IPS-18a (cell line): Measurements from ENCODE around the gene PRELID2.
"Not testable (repeated sequence)": the region's sequence is repeated elsewhere in the genome, so short reads cannot be mapped to it uniquely, and the experiment has no call there.

Experiments
- H3K27ac ChIP-seq: one replicate; pipeline ENCODE4 v1.5.1; 2013; ENCODE audit warnings: low read length
- H3K27me3 ChIP-seq: one replicate; pipeline ENCODE4 v1.6.1; 2013; ENCODE audit warnings: mild to moderate bottlenecking, low read length; ENCODE audit not compliant: control insufficient read depth, insufficient read depth
- H3K36me3 ChIP-seq: one replicate; pipeline ENCODE4 v1.6.1; 2013; ENCODE audit warnings: low read depth, low read length; ENCODE audit not compliant: control insufficient read depth
- H3K4me1 ChIP-seq: one replicate; pipeline ENCODE4 v1.6.1; 2013; ENCODE audit warnings: low read depth, low read length; ENCODE audit not compliant: control insufficient read depth
- H3K4me3 ChIP-seq: one replicate; pipeline ENCODE4 v1.5.1; 2013; ENCODE audit warnings: low read length
- H3K9ac ChIP-seq: one replicate; pipeline ENCODE4 v1.6.1; 2013; ENCODE audit warnings: mild to moderate bottlenecking, low read length, moderate library complexity
- H3K9me3 ChIP-seq: one replicate; pipeline ENCODE4 v1.6.1; 2013; ENCODE audit warnings: low read depth, low read length; ENCODE audit not compliant: control insufficient read depth

PRELID2 gene

DNA sequence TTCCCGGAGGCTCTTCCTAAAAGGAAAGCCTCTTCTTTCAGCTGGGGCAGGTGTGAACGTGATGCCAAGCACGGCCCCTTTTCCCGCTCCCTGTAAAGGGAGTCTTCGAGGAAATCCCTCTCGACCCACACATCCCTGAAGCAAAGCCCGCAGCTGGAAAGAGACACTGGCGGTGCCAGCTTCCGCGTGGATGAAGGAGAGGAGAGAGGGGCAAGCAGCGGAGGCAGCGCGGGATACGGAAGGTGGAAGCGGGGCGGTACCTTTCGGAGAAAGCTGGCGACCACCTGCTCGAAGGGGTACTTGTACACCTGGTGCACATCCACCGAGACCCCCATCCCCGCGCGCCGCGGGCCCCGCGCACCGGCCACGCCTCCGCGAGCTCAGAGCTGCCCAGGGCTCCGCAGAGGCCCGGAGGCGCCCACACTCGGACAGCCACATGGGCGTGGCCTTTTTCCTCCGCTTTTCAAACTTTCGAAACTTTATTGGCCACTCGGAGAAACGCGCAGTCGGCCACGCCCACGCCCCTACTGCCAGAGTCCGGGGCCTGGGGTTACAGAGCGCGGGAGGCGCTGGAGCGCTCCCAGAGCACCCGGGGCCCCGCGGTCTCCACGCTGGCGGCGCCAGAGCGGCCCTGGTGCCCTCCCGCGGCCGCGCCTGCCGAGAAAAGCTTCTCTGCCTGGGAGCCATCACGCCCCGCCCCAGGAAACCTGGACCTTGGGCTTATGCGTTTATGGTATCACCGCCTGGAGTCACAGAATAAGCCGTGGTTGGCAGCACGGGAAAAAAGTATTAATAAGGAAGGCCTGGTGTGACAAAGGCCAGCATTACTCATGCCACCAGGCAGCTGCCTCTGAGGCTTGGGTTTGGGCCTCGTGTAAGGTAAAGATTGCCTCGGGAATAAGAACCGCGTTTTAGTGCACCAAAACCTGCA, at the start of gene PRELID2:
Gene PRELID2, minus strand, starts transcription at position 426 of the 931 bp plus-strand sequence. Its CDS starts 91 bp downstream, at position 335.
- no peaks in the 10 kb centered on the region for H3K9me3 ChIP-seq
- no peak within 1 kb of the TSS for H3K27ac ChIP-seq
- H3K9ac ChIP-seq, result peak within 1 kb of the TSS; percentile 41
- peaks cover 8% of the 10 kb centered on the region for H3K4me1 ChIP-seq
- peaks cover 21% of the 10 kb centered on the region for H3K27me3 ChIP-seq
- H3K36me3 ChIP-seq, result no peaks in the 10 kb centered on the region
- H3K4me3 ChIP-seq, result peak within 1 kb of the TSS; percentile 77

DNA sequence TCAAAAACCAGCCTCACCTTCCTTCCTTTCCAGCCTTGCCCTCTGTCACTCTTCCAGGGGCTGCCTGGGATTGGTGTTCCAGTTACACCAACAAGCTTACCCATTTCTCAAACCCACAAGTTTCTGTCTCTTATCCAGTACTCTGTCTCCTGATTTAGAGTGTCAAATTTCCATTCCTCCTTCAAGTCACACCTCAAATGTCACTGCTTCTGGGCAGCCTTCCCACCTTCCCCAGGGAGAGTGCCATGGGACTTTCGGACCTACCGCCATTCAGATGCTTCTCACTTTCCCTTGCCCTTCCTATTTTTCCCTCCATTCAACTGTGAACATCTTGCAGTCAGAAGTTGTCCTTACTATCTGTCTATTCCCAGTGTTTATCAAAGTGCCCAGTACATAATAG, 39.6 kb upstream of the PRELID2 start:
- H3K27me3 ChIP-seq, result no peaks in the 10 kb centered on the region
- H3K4me1 ChIP-seq, result no peaks in the 10 kb centered on the region
- H3K9me3 ChIP-seq, result no peaks in the 10 kb centered on the region
- H3K27ac ChIP-seq, result no peak overlapping the region
- no peak overlapping the region for H3K4me3 ChIP-seq
- no peak overlapping the region for H3K9ac ChIP-seq
- H3K36me3 ChIP-seq, result no peaks in the 10 kb centered on the region

DNA sequence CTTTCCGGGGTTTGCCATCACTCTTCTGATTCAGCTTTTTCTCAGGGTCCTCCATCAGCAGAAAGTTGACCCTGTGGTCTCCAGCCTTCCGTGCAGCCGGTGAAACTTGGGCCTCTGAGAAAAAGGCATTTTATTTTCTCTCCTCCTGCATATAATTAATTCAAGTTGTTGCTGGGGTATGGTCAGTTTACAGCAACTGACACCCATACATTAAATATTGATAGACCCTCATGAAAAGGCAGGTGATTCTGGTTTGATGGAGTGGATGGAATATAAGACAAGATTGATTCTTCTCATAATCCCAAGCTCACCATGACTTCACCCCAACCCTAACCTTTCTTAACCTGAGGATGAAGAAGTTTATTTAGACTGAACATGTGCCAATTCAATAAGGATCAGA, 37.8 kb upstream of the PRELID2 start, which contains the start of gene GRXCR2:
Gene GRXCR2, minus strand, starts transcription at position 101 of the 400 bp plus-strand sequence. Its CDS starts 46 bp downstream, at position 55.
- Histone ChIP-seq H3K27me3 (peaks cover 5% of the 10 kb centered on the region), H3K27ac (no peak within 1 kb of the TSS), H3K4me3 (no peak within 1 kb of the TSS), H3K36me3 (no peaks in the 10 kb centered on the region), H3K4me1 (no peaks in the 10 kb centered on the region), H3K9me3 (no peaks in the 10 kb centered on the region), H3K9ac (no peak within 1 kb of the TSS)

DNA sequence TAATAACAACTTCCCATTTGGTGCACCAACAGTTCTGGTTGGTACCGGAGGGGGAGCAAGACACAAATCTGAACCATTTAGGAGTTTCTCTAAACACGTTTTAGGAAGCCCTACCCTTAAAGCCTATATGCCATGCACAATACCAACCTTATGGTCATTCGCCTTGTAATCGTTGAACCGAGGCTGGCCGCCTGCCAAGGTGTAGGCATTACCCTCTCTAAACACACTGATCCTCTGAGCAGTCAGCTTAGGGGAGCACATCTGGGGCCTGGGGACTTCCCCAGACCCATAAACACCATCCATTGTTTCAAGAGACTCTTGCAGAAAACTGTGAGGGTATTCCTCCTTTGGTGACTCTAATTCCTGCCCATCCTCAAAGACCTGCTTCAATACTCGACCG, 37.3 kb upstream of the PRELID2 start:
- Histone ChIP-seq H3K27ac (no peak overlapping the region), H3K4me3 (no peak overlapping the region), H3K36me3 (no peaks in the 10 kb centered on the region), H3K9me3 (no peaks in the 10 kb centered on the region), H3K4me1 (no peaks in the 10 kb centered on the region), H3K27me3 (peaks cover 5% of the 10 kb centered on the region), H3K9ac (no peak overlapping the region)

DNA sequence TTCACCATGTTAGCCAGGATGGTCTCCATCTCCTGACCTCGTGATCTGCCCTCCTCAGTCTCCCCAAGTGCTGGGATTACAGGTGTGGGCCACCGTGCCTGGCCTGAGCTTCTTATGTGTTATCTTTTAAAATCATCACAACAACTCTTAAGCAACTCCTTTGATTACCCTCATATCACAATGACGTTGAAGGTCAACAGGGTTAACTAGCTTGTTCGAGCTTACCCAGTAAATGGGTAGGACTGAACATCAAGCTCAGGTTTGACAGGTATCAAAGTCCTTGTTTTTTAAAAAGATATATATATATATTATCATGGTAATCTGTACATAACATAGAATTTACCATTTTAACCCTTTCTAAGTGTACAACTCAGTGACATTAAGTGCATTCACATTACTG, 34.6 kb upstream of the PRELID2 start:
- H3K36me3 ChIP-seq, result no peaks in the 10 kb centered on the region
- no peaks in the 10 kb centered on the region for H3K4me1 ChIP-seq
- H3K4me3 ChIP-seq, result no peak overlapping the region
- peaks cover 5% of the 10 kb centered on the region for H3K27me3 ChIP-seq
- H3K9me3 ChIP-seq, result no peaks in the 10 kb centered on the region
- no peak overlapping the region for H3K27ac ChIP-seq
- no peak overlapping the region for H3K9ac ChIP-seq

DNA sequence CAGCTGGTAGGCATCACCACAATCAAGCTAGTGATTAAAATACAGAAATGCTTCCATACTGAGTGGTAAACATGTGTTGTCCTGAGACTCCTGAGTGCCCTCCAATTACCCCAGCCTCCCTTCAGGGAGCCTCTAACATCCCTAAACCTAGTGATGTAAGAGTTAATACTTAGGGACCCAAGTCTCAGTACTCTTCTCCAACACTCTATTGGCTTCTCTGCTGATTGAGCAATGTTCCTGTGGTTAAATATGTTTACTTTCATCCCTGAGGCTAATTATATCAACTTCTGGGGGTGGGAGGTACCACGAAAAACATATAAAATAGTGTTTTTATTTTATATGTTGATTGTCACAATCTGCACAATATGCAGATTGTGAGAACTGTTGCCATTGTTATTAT, 32.7 kb upstream of the PRELID2 start:
- H3K9me3 ChIP-seq, result no peaks in the 10 kb centered on the region
- H3K4me1 ChIP-seq, result no peaks in the 10 kb centered on the region
- H3K4me3 ChIP-seq, result no peak overlapping the region
- H3K36me3 ChIP-seq, result no peaks in the 10 kb centered on the region
- peaks cover 5% of the 10 kb centered on the region for H3K27me3 ChIP-seq
- no peak overlapping the region for H3K27ac ChIP-seq
- no peak overlapping the region for H3K9ac ChIP-seq

DNA sequence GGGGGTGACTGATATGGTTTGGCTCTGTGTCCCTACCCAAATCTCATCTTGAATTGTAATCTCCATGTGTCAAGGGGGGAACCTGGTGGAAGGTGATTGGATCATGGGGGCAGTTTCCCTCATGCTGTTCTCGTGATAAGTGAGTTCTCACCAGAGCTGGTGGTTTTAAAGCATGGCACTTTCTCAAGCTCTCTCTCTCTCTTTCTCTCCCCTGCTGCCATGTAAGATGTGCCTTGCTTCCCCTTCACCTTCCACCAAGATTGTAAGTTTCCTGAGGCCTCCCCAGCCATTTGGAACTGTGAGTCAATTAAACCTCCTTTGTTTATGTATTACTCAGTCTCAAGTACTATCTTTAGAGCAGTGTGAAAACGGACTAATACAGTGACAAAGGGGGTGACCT, 29.3 kb upstream of the PRELID2 start:
- H3K4me3 ChIP-seq, H3K4me1 ChIP-seq, H3K36me3 ChIP-seq, H3K27me3 ChIP-seq, H3K27ac ChIP-seq, H3K9me3 ChIP-seq, H3K9ac ChIP-seq: not testable (repeated sequence)

DNA sequence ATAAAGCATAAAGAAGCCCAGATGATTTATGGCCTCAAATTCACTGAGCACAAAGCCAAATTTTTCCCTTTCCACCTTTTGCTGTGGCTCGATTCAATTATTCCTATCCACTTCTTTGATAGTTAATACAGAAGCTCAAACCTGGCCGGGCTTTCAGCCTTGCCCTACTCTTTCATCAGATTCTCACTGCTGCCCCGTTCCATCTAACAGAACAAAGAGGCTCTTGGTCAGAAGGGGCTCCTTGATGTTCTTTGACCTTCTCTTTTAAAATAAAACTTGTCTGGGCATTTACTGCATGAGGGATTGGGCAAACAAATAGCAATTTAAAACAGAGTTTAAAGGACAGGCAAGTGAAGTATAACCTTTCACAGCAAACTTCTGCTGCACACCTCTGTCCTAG, 27.9 kb upstream of the PRELID2 start:
- Histone ChIP-seq H3K27ac (no peak overlapping the region), H3K36me3 (no peaks in the 10 kb centered on the region), H3K27me3 (no peaks in the 10 kb centered on the region), H3K4me1 (no peaks in the 10 kb centered on the region), H3K4me3 (no peak overlapping the region), H3K9ac (no peak overlapping the region), H3K9me3 (no peaks in the 10 kb centered on the region)

DNA sequence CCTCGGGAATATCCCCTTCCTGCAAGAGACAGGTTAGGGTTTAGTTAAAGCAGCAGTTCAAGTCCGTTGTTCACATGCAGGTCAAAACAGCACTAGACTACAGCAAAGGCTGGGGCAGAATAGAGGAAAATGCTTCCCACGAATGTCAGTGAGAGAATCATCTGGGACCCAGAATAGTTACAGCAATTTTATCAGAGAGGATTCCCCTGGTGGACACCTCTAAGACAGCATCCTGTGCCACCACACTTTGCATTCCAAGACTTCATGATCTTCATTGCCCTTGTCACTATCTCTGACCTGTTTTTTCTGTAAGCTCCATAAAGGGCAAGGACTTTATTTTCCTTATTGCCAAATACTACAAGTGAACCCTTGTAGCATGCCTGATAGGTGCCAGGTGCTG, 24.8 kb upstream of the PRELID2 start:
- Histone ChIP-seq H3K9me3 (no peaks in the 10 kb centered on the region), H3K4me3 (no peak overlapping the region), H3K27ac (no peak overlapping the region), H3K36me3 (no peaks in the 10 kb centered on the region), H3K4me1 (peaks cover 12% of the 10 kb centered on the region), H3K27me3 (no peaks in the 10 kb centered on the region), H3K9ac (no peak overlapping the region)

DNA sequence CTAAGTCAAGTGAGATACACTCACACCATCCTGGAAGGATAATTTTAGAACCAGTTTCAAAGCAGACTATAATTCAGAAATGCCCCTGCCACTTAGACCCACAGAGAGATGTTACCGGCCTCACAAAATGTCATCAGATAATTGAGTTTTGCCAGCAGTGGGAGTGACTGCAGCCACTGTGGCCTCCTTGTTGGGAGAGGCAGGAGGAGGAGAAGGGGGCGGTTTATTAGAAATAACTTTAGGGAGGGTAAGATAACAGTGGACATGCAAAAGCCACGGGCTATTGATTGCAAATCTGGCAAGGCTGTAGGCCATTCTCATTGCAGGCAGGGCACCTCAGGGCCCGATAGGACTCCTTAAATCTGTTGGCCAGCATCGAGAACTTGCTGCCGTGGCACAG, 24.3 kb upstream of the PRELID2 start:
- Histone ChIP-seq H3K27ac (no peak overlapping the region), H3K4me3 (no peak overlapping the region), H3K9ac (no peak overlapping the region), H3K4me1 (peaks cover 12% of the 10 kb centered on the region), H3K27me3 (no peaks in the 10 kb centered on the region), H3K36me3 (no peaks in the 10 kb centered on the region), H3K9me3 (no peaks in the 10 kb centered on the region)

DNA sequence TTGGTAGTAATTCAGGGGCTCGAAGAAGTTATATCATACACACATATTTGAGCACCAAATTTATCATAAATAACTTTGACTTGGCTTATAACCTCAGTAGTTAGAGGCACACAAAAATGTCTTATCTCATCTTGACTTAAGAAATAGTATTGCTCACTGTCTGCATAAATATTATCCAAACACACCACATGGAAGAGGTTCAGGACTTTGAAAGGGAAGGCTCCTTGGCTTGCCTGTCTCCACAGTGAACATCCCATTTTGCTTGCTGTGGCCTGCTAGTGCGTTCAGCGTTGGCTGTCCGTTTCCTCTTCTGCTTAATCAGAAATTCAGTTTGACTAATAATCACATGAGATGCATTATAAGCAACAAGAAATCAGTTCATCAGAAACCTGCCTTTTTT, 23.8 kb upstream of the PRELID2 start:
- no peak overlapping the region for H3K9ac ChIP-seq

DNA sequence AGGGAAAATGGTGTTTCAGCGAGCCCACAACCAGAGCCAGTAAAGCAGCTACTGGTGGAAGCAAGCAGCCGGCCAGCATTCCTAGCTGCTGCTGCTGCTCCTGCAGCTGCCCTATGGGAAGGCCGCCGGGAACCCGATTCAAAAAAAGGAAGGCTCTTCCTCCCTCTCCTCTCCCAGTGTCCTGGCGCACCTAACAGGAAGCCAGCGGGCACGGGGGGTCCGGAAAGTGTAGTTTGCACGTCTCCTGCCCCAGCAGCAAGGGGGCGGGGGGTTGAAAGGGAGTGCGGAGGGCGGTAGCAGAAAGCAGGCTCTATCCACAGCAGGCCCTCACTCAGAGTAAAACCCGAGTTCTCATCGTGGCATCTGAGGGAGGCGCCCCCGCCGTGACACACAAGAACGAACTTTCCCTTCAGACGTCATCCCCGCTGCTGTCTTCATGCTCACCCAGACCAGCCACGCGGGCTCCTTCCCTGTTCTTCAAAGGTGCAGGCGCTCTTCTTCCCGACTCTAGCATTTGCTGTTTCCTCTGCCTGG, 21.2 kb upstream of the PRELID2 start:
- Histone ChIP-seq H3K4me3 (peak overlapping the region; percentile 55), H3K4me1 (peaks cover 12% of the 10 kb centered on the region), H3K36me3 (no peaks in the 10 kb centered on the region), H3K27me3 (no peaks in the 10 kb centered on the region), H3K27ac (peak overlapping the region; percentile 25), H3K9me3 (no peaks in the 10 kb centered on the region), H3K9ac (peak overlapping the region; percentile 59)

More for the DNA sequence above, 23.8 kb upstream of the PRELID2 start:
- Histone ChIP-seq H3K4me1 (peaks cover 12% of the 10 kb centered on the region), H3K4me3 (no peak overlapping the region), H3K27me3 (no peaks in the 10 kb centered on the region), H3K27ac (no peak overlapping the region), H3K36me3 (no peaks in the 10 kb centered on the region), H3K9me3 (no peaks in the 10 kb centered on the region)
